ENCODE data around the gene SIT1.

GRCh38 chr9:35659340-35659739, 8.6 kb upstream of the SIT1 start:
- no peak for TF ChIP-seq POLR2AphosphoS5 (IDR thresholded peaks at IDR 0.05; ENCODE audit: low read depth, low read length)
- TF ChIP-seq TAF1 (IDR thresholded peaks at IDR 0.05; ENCODE audit: low read depth, low read length): no peak
- TF ChIP-seq PAX5 (IDR thresholded peaks at IDR 0.05; ENCODE audit: insufficient read depth, low read length, severe bottlenecking): no peak
- no peak for TF ChIP-seq POLR2A (IDR thresholded peaks at IDR 0.05; ENCODE audit: low read depth, low read length)
- no peak for TF ChIP-seq SPI1 (IDR thresholded peaks at IDR 0.05; ENCODE audit: low read depth, low read length)

All from GM12891 (cell line).